Stimulated activated CD8-positive, alpha-beta memory T cell treated with anti-CD3 and anti-CD28 coated beads, Interleukin-2, amount 100 ng/mL, for 48 hours (primary cell): ENCODE data around the gene UNKL.

Experiments
- DNase-seq, 2 donors: peaks; one replicate each; pipeline ENCODE4 v3.0.0-alpha.2; 2020; ENCODE audit warnings: low read depth in 2 of 2

Gene UNKL

GRCh38 chr16:1377406-1378010 lies 37.0 kb downstream of the UNKL start:
- no peak for DNase-seq

- DNase-seq: no peak
These were observed 38.6 kb downstream of the UNKL start for GRCh38 chr16:1375741-1376410.

GRCh38 chr16:1375298-1375640 lies 39.2 kb downstream of the UNKL start:
- no peak for DNase-seq

- DNase-seq: no peak
These were observed 39.8 kb downstream of the UNKL start for GRCh38 chr16:1374418-1375297.

- no peak for DNase-seq
These were observed 42.1 kb downstream of the UNKL start for GRCh38 chr16:1372292-1372950.

GRCh38 chr16:1371054-1371978 lies 43.2 kb downstream of the UNKL start:
- no peak for DNase-seq

GRCh38 chr16:1367486-1368174 lies 46.9 kb downstream of the UNKL start:
- no peak for DNase-seq

- no peak for DNase-seq
These were observed 47.7 kb downstream of the UNKL start for GRCh38 chr16:1366712-1367299.

- no peak for DNase-seq
These were observed 48.3 kb downstream of the UNKL start for GRCh38 chr16:1366060-1366711.

GRCh38 chr16:1364510-1364909 lies 50.0 kb downstream of the UNKL start:
- no peak for DNase-seq

- peak; percentile 57 to 60 for DNase-seq
These were observed 50.9 kb downstream of the UNKL start for GRCh38 chr16:1363501-1364041.

- no peak for DNase-seq
These were observed 51.7 kb downstream of the UNKL start for GRCh38 chr16:1362807-1363206.

- no peak for DNase-seq
These were observed 52.7 kb downstream of the UNKL start for GRCh38 chr16:1361685-1362360.

GRCh38 chr16:1357906-1358566 lies 56.5 kb downstream of the UNKL start:
- no peak for DNase-seq

GRCh38 chr16:1356061-1356900 lies 58.2 kb downstream of the UNKL start:
- no peak for DNase-seq

GRCh38 chr16:1355591-1355990 lies 58.9 kb downstream of the UNKL start:
- no peak for DNase-seq

GRCh38 chr16:1354815-1355540 lies 59.5 kb downstream of the UNKL start:
- no peak for DNase-seq
